ENCODE data around the gene BHMT2. TPM values are rescaled to one million over a fixed set of nuclear protein-coding genes. Genes with fewer than 3 reads are reported as not detected.

The BHMT2 gene
- total RNA-seq, 1 experiment from 2014 or later = not detected

DNA sequence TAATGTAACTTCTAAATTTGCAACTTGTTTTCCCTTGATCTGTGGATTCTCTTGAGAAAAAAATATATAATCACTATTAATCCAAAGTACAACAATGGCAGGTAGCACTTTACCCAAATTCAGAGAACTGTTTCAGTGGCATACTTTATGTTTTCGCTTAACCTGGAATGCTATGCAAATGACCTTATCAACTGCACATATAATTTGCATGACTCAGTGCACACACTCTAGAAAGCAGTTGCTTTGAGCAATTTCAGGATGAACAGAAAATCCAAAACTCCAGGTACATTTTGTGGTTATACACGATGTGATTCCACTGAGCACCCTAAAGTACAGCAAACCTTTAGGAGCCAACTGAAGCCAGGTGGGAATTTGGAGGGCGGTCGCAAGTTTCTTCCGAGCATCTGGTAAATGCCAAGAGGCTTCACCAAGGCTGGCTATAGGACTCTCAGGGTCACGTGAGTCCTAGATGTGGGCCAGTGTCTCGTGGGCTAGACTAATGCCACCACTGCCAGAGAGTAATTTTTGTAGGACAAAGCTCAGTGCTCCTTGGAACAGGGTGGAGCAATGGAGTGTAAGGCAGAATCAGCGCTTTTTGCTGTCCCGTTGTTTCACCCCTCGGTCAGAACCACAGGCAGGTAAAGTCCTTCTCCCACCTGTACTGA lies 37.4 kb upstream of the BHMT2 start:
- Histone ChIP-seq H3K27me3 (ENCODE audit: insufficient read depth, low read length) (no peaks in the 10 kb centered on the region), H2BK20ac (ENCODE audit: low read depth, low read length, poor library complexity, severe bottlenecking) (no peak overlapping the region), H4K91ac (ENCODE audit: insufficient read length, low read depth, low read length) (no peak overlapping the region), H3K9ac (ENCODE audit: extremely low read depth, insufficient read length, low read length) (no peak overlapping the region), H3K79me1 (ENCODE audit: insufficient read depth, low read depth, low read length, poor library complexity, severe bottlenecking) (no peaks in the 10 kb centered on the region), H2BK12ac (ENCODE audit: insufficient read length, low read depth, low read length) (no peak overlapping the region), H3K23ac (ENCODE audit: insufficient read length, low read depth, low read length) (no peak overlapping the region), H3K4me1 (ENCODE audit: insufficient read depth, low read length) (no peaks in the 10 kb centered on the region), H3K4ac (ENCODE audit: low read depth, low read length) (no peak overlapping the region), H3K23me2 (ENCODE audit: insufficient read length, low read depth, low read length, poor library complexity, severe bottlenecking) (no peaks in the 10 kb centered on the region), H4K5ac (ENCODE audit: insufficient read length, low read depth, low read length) (no peak overlapping the region), H3K14ac (ENCODE audit: insufficient read depth, low read length) (no peak overlapping the region), H3K18ac (ENCODE audit: insufficient read length, low read depth, low read length) (no peak overlapping the region), H3K9me3 (ENCODE audit: control insufficient read depth, low read depth, low read length) (no peaks in the 10 kb centered on the region), H2AFZ (ENCODE audit: low read length) (no peak overlapping the region), H3K27ac (ENCODE audit: insufficient read length, low read depth, low read length) (no peak overlapping the region), H4K8ac (replicated peaks; ENCODE audit: insufficient read length, low read depth, low read length) (no peak overlapping the region), H2BK5ac (ENCODE audit: insufficient read length, low read length) (no peak overlapping the region), H3T11ph (ENCODE audit: low read length) (no peak overlapping the region), H3K79me2 (ENCODE audit: insufficient read depth, low read length) (no peaks in the 10 kb centered on the region), H3K4me2 (ENCODE audit: insufficient read depth, insufficient read length, low read length) (no peak overlapping the region), H3K56ac (ENCODE audit: insufficient read length, low read depth, low read length) (no peak overlapping the region), H2AK5ac (ENCODE audit: insufficient read length, low read length) (no peak overlapping the region), H2BK15ac (ENCODE audit: low read depth, low read length) (no peak overlapping the region), H2BK120ac (ENCODE audit: low read depth, low read length, poor library complexity, severe bottlenecking) (no peak overlapping the region), H4K20me1 (ENCODE audit: control insufficient read depth, insufficient read depth, insufficient read length) (no peaks in the 10 kb centered on the region)
- H3K4me3 Mint-ChIP-seq = no peak overlapping the region; a peak in 1 of 5 replicates
- TF ChIP-seq, protein P1, sequence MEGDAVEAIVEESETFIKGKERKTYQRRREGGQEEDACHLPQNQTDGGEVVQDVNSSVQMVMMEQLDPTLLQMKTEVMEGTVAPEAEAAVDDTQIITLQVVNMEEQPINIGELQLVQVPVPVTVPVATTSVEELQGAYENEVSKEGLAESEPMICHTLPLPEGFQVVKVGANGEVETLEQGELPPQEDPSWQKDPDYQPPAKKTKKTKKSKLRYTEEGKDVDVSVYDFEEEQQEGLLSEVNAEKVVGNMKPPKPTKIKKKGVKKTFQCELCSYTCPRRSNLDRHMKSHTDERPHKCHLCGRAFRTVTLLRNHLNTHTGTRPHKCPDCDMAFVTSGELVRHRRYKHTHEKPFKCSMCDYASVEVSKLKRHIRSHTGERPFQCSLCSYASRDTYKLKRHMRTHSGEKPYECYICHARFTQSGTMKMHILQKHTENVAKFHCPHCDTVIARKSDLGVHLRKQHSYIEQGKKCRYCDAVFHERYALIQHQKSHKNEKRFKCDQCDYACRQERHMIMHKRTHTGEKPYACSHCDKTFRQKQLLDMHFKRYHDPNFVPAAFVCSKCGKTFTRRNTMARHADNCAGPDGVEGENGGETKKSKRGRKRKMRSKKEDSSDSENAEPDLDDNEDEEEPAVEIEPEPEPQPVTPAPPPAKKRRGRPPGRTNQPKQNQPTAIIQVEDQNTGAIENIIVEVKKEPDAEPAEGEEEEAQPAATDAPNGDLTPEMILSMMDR (conservative IDR thresholded peaks at IDR 0.05) = no peak
- H3K9me3 Mint-ChIP-seq = no peaks in the 10 kb centered on the region
- no peaks in the 10 kb centered on the region for H3K4me1 Mint-ChIP-seq
- no CpG with 5 or more reads among the region's 10 CpGs for WGBS (ENCODE audit: extremely low coverage, insufficient read length, low lambda C conversion rate)
- H3K36me3 Mint-ChIP-seq (ENCODE audit: insufficient read depth in 1 of 3, low read depth in 3 of 3) = no peaks in the 10 kb centered on the region
- DNase-seq = no peak
- H3K27me3 Mint-ChIP-seq (ENCODE audit: low read depth) = no peaks in the 10 kb centered on the region
- no peak overlapping the region; a peak in 1 of 7 replicates for H3K27ac Mint-ChIP-seq

Data from H9 (cell line).